Inflammatory macrophage treated with lipopolysaccharide for 1 hour (primary cell): ENCODE data around the gene BRAT1.

Source experiments
- DNase-seq, 2 donors: peaks; one replicate each; pipeline ENCODE4 v3.0.0-alpha.2; 2020 to 2022

BRAT1 gene

GRCh38 chr7:2494191-2495130 lies 60.9 kb downstream of the BRAT1 start:
- DNase-seq = no peak

DNA sequence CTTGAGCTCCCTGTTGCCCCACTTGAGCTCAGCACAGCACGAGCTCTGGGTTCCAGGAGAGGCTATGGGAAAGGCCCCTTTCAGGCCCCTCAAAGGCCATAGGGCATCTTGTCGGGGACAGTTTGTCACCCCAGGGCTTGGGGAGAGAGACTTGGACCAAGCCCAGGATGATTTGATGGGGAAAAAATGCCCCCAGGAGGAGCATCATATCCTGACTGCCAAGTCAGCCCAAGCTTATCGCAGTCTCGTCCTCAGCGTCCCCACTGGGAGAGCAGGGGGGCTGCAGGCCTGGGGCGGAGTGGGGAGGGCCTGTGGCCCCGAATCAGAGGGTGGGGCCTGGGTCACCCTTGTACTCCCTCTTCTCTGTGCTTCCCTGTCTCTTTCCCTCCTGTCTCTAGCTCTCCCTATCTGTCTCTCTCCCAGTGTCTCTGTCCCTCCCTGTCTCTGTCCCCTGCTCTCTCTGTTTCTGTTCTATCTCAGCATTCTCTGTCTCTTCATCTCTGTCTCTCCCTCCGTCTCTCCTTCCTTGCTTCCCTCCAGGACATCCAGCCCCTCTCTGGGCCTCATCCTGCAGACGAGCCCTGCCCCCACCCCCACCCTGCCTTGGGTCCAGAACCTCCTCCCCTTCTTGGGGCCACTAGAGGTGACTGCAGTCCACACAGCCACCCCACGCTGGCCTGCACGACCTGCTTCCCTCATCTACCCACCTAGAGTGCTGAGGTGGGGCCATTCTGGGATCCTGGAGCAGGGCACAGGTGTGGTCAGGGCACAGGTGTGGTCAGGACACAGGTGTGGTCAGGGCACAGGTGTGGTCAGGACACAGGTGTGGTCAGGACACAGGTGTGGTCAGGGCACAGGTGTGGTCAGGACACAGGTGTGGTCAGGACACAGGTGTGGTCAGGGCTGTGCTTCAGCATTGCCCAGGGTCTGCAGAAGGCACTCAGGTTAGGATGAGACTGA lies 61.8 kb downstream of the BRAT1 start:
- no peak for DNase-seq

- DNase-seq = no peak
Measured at GRCh38 chr7:2492038-2492437, 63.3 kb downstream of the BRAT1 start.

DNA sequence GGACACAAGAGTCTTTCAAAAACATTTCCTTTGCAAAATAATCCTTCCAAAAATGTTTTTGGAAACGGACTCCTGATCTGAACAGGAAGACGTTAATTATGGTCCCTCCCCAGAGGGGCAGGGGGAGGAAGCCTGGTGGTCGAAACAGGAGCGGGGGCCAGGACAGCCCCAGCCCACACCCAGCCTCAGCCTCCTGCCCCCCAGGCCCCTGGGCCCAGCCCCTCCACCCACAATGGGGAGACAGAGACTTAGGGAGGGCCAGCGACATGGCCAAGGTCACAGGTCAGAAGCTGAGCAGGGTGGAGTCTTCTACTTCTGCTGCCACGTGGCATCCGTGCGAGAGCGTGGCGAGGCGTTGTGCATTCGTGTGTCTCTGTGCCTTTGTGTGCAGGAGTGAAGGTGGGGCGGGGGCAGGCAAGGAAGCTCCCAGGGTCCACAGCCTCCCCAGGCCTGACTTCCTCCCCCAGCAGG lies 65.1 kb downstream of the BRAT1 start:
- DNase-seq = no peak

DNA sequence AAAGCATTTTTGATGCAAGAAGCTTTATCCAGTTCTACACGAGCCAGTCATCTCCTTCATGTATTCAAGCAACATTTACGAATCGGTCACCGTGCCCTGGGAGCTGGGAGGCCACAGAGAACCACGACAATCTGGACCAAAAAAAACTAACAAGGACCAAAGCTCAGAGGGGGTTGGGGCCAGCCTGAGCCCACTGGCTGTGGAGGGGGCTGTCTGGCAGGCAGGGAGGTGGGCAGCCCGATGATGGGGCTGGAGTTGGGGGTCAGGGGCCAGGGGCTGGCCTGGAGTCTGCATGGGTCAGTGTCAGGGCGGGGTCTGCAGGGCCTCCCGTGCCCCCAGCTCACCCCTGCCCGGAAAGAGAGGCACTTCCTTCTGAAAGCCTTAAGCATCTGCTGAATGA lies 66.6 kb downstream of the BRAT1 start:
- no peak for DNase-seq

- no peak for DNase-seq
Measured at GRCh38 chr7:2488272-2488645, 67.1 kb downstream of the BRAT1 start.
